ENCODE data around the gene REEP6.

DNA sequence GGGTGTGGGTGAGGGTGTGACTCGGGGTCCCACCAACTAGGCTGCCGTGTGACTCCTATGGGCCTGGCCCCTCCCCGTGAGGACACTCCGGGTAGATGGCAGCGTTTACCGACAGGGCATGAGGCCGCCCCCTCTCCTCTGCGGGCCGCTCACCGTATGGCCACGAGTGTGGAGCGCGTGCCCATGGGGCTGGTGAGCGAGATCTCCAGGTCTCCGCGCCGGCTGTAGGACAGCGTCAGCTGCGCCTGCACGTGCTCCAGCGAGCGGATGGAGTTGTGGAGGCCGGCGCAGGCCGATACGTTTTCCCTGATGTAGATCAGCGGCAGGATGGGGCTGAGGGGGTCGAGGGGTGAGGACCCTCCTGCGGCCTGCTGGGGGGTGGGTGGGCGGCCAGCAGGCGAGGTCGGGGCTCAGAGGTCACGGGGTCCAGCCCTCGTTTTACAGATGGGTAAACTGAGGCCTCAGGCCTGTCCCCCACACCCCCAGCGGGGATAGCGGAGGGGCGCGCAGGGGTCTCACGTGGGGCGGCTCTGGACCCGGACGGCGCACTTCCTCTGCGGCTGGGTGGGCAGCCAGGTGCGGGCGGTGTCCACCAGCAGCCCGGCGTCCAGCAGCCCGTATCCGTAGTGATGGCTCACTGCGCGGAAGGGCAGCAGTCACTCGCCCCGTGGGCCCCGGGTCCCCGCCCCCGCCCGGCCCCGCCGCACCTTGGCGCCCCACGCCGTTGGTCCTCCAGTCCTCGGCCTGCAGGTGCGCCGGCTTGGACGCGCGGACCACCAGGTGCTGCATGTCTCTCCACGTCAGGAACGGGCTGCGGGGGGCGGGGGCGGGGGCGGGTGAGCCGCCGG is 7.6 kb upstream of the REEP6 start:
- TF ChIP-seq, protein P1, sequence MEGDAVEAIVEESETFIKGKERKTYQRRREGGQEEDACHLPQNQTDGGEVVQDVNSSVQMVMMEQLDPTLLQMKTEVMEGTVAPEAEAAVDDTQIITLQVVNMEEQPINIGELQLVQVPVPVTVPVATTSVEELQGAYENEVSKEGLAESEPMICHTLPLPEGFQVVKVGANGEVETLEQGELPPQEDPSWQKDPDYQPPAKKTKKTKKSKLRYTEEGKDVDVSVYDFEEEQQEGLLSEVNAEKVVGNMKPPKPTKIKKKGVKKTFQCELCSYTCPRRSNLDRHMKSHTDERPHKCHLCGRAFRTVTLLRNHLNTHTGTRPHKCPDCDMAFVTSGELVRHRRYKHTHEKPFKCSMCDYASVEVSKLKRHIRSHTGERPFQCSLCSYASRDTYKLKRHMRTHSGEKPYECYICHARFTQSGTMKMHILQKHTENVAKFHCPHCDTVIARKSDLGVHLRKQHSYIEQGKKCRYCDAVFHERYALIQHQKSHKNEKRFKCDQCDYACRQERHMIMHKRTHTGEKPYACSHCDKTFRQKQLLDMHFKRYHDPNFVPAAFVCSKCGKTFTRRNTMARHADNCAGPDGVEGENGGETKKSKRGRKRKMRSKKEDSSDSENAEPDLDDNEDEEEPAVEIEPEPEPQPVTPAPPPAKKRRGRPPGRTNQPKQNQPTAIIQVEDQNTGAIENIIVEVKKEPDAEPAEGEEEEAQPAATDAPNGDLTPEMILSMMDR (conservative IDR thresholded peaks at IDR 0.05; ENCODE audit: low read depth, low read length) = no peak
- TF ChIP-seq BHLHE40 (IDR thresholded peaks at IDR 0.05; ENCODE audit: low read depth, low read length) (no peak), POLR2A (IDR thresholded peaks at IDR 0.05; ENCODE audit: low read depth, low read length) (no peak), CEBPB (IDR thresholded peaks at IDR 0.05; ENCODE audit: low read depth, low read length) (no peak), USF2 (IDR thresholded peaks at IDR 0.05; ENCODE audit: low read depth, low read length) (no peak), MAFK (IDR thresholded peaks at IDR 0.05; ENCODE audit: low read depth, low read length) (no peak), RAD21 (IDR thresholded peaks at IDR 0.05; ENCODE audit: low read length) (no peak), MXI1 (IDR thresholded peaks at IDR 0.05; ENCODE audit: borderline replicate concordance, low read depth, low read length) (no peak), CHD1 (IDR thresholded peaks at IDR 0.05; ENCODE audit: low read depth, low read length) (no peak), MAZ (IDR thresholded peaks at IDR 0.05; ENCODE audit: borderline replicate concordance, low read depth, low read length) (no peak), RCOR1 (IDR thresholded peaks at IDR 0.05; ENCODE audit: insufficient replicate concordance, low read length) (no peak)
